ENCODE results near the gene TRRAP. TPM values are rescaled to one million over a fixed set of nuclear protein-coding genes. Genes with fewer than 3 reads are reported as not detected.

The TRRAP gene
- total and polyA plus RNA-seq, 4 donors: 4.3 to 22.7 (median 10.1) TPM

GRCh38 chr7:98907570-98907969 is 29.2 kb downstream of the TRRAP start (continued):
- TF ChIP-seq JUND (IDR thresholded peaks at IDR 0.05): no peak
- TF ChIP-seq GABPA (IDR thresholded peaks at IDR 0.05 in 1 of 2, conservative IDR thresholded peaks at IDR 0.05 in 1 of 2): no peak
- TF ChIP-seq NR2F2 (IDR thresholded peaks at IDR 0.05): no peak
- TF ChIP-seq ZBTB33 (IDR thresholded peaks at IDR 0.05): no peak
- TF ChIP-seq RAD21 (IDR thresholded peaks at IDR 0.05): no peak
- no peak for TF ChIP-seq TAF1 (conservative IDR thresholded peaks at IDR 0.05)

- Histone ChIP-seq H3K9me3 (ENCODE audit: control insufficient read depth in 4 of 4, low read length in 3 of 4) (no peaks in the 10 kb centered on the region), H3K4me1 (ENCODE audit: control insufficient read depth in 4 of 4, insufficient read depth in 4 of 4, low read length in 3 of 4) (no peaks in the 10 kb centered on the region), H3K27ac (ENCODE audit: low read depth in 1 of 2, low read length in 2 of 2) (no peak overlapping the region), H3K36me3 (ENCODE audit: control insufficient read depth in 4 of 4, insufficient read depth in 3 of 4, low read depth in 1 of 4, low read length in 3 of 4) (peaks cover 27 to 90% (median 66%) of the 10 kb centered on the region in 4 donors), H3K4me3 (ENCODE audit: low read depth in 1 of 3, low read length in 3 of 3) (no peak overlapping the region), H3K9ac (ENCODE audit: low read depth in 1 of 2, low read length in 2 of 2) (no peak overlapping the region), H3K27me3 (ENCODE audit: control insufficient read depth in 4 of 4, insufficient read depth in 4 of 4, low read length in 3 of 4) (no peaks in the 10 kb centered on the region)
- 98% methylated on average over 19 of the region's 19 CpGs for WGBS
- TF ChIP-seq EGR1 (IDR thresholded peaks at IDR 0.05; ENCODE audit: low read depth in 2 of 2): no peak
- TF ChIP-seq RXRA (IDR thresholded peaks at IDR 0.05): no peak
- TF ChIP-seq ATF3 (IDR thresholded peaks at IDR 0.05): no peak
- TF ChIP-seq FOXA1 (IDR thresholded peaks at IDR 0.05): no peak
- TF ChIP-seq MAX (IDR thresholded peaks at IDR 0.05): no peak
- no peak for TF ChIP-seq YY1 (IDR thresholded peaks at IDR 0.05)
- no peak for TF ChIP-seq ZBTB33 (IDR thresholded peaks at IDR 0.05)
- no peak for TF ChIP-seq HNF4G (IDR thresholded peaks at IDR 0.05)
- TF ChIP-seq NR2F2 (IDR thresholded peaks at IDR 0.05): no peak
- TF ChIP-seq GABPA (IDR thresholded peaks at IDR 0.05 in 1 of 2, conservative IDR thresholded peaks at IDR 0.05 in 1 of 2): no peak
- TF ChIP-seq SP1 (IDR thresholded peaks at IDR 0.05): no peak
- TF ChIP-seq TAF1 (conservative IDR thresholded peaks at IDR 0.05): no peak
- TF ChIP-seq RAD21 (IDR thresholded peaks at IDR 0.05): no peak
- no peak for TF ChIP-seq CTCF (IDR thresholded peaks at IDR 0.05; ENCODE audit: low read depth, low read length, missing input control)
- no peak for TF ChIP-seq FOXA2 (IDR thresholded peaks at IDR 0.05)
- no peak for TF ChIP-seq JUND (IDR thresholded peaks at IDR 0.05)
- no peak for TF ChIP-seq REST (IDR thresholded peaks at IDR 0.05)
- DNase-seq (ENCODE audit: low spot score): no peak
Observed at GRCh38 chr7:98908585-98908984, 30.3 kb downstream of the TRRAP start.
